ENCODE data around the gene ADARB2. TPM values are rescaled to one million over a fixed set of nuclear protein-coding genes. Genes with fewer than 3 reads are reported as not detected.

ADARB2 gene
- total RNA-seq, 2 donors from 2014 or later, result 8.0 to 12.2 TPM

- WGBS, 2 donors, result 55 to 83% methylated on average over 9 to 18 of the region's 18 CpGs
- DNase-seq, result no peak
- Histone ChIP-seq H3K9me3 (no peaks in the 10 kb centered on the region), H3K4me1 (peaks cover 3% of the 10 kb centered on the region), H3K4me3 (no peak overlapping the region), H3K27me3 (peaks cover 0 to 12% of the 10 kb centered on the region in 2 donors), H3K36me3 (replicated peaks in 1 of 2; ENCODE audit: insufficient read depth in 1 of 2, low read depth in 2 of 2) (no peaks in the 10 kb centered on the region), H3K27ac (no peak overlapping the region)
- no peak for ATAC-seq
- intact Hi-C loops (cut with DNase I), result no loop called here
- TF ChIP-seq POLR2A (IDR thresholded peaks at IDR 0.05) (no peak), CTCF (IDR thresholded peaks at IDR 0.05) (no peak)
These were observed 494.4 kb downstream of the ADARB2 start for GRCh38 chr10:1242975-1243374.

DNA sequence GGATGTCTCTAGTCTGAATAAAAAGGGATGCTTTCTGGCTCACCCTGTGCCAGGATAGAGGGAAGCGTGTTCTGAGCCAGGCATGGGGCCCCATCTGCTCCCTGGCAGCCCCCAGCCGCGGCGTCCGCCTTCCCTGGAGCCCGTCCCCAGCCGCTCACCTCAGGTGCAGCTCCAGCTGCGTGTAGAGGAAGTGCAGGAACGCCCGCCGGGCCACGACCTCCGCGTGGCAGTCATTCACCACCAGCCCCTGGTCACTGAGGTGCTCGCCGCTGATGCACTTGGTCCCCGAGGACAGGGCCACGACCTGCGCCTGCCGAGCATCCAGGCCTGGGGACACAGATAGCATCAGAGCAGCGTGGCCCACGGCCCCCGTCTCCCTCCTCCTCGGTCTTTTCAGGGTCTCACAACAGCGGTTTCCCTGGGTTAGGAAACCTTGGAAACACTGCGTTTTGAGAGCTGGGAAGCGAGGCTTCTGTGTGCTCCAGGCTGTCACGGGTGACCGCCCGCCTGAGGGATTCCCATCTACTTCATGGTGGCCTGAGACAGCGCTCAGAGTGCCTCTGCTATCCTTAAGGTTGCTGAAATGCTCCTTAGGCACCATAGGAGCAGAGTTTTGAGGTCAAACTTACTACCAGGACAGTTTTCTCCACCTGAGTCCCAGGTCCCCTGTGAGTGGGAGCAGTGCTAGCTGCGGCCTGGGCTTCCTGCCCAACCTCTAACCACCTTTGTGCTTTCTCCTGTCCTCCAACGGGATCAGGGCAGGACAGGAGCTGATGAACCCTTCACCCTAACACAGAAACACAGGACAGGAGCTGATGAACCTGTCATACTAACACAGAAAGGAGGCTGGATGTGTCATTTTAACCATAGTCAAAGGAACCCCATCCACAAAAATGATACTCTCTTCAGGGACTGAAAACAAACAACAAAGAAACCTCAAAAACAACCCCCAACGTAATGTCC lies 495.1 kb downstream of the ADARB2 start:
- Histone ChIP-seq H3K27me3 (peaks cover 0 to 12% of the 10 kb centered on the region in 2 donors), H3K36me3 (replicated peaks in 1 of 2; ENCODE audit: insufficient read depth in 1 of 2, low read depth in 2 of 2) (no peaks in the 10 kb centered on the region), H3K4me3 (no peak overlapping the region), H3K27ac (no peak overlapping the region), H3K4me1 (peaks cover 3% of the 10 kb centered on the region), H3K9me3 (no peaks in the 10 kb centered on the region)
- TF ChIP-seq CTCF (IDR thresholded peaks at IDR 0.05), result no peak
- no peak for TF ChIP-seq POLR2A (IDR thresholded peaks at IDR 0.05)
- intact Hi-C loops (cut with DNase I), result no loop called here
- no peak for ATAC-seq
- WGBS, 2 donors, result 65 to 86% methylated on average over 3 to 34 of the region's 34 CpGs
- DNase-seq, result no peak

GRCh38 chr10:1241322-1241890 lies 495.9 kb downstream of the ADARB2 start:
- Histone ChIP-seq H3K27me3 (peaks cover 0 to 12% of the 10 kb centered on the region in 2 donors), H3K4me3 (no peak overlapping the region), H3K36me3 (replicated peaks in 1 of 2; ENCODE audit: insufficient read depth in 1 of 2, low read depth in 2 of 2) (no peaks in the 10 kb centered on the region), H3K9me3 (no peaks in the 10 kb centered on the region), H3K27ac (no peak overlapping the region), H3K4me1 (peaks cover 3% of the 10 kb centered on the region)
- TF ChIP-seq POLR2A (IDR thresholded peaks at IDR 0.05), result no peak
- DNase-seq (no peak), ATAC-seq (no peak)
- intact Hi-C loops (cut with DNase I), result no loop called here
- WGBS, 2 donors, result 74 to 88% methylated on average over 13 to 15 of the region's 16 CpGs

- TF ChIP-seq CTCF (IDR thresholded peaks at IDR 0.05), result no peak
- TF ChIP-seq POLR2A (IDR thresholded peaks at IDR 0.05), result peak in 1 of 3 donors; percentile 26
- peak; percentile 19 to 44 (median 30) for DNase-seq
- Histone ChIP-seq H3K27me3 (peaks cover 0 to 12% of the 10 kb centered on the region in 2 donors), H3K36me3 (replicated peaks in 1 of 2; ENCODE audit: insufficient read depth in 1 of 2, low read depth in 2 of 2) (no peaks in the 10 kb centered on the region), H3K9me3 (no peaks in the 10 kb centered on the region), H3K27ac (peak overlapping the region in 3 of 4 donors; percentile 19 to 72 (median 38)), H3K4me1 (peaks cover 3% of the 10 kb centered on the region), H3K4me3 (no peak overlapping the region)
- ATAC-seq, result peak; percentile 64
- intact Hi-C loops (cut with DNase I), result no loop called here
- WGBS, 2 donors, result 5 to 7% methylated on average over 7 to 8 of the region's 8 CpGs
These were observed 497.0 kb downstream of the ADARB2 start for GRCh38 chr10:1240341-1240775.

DNA sequence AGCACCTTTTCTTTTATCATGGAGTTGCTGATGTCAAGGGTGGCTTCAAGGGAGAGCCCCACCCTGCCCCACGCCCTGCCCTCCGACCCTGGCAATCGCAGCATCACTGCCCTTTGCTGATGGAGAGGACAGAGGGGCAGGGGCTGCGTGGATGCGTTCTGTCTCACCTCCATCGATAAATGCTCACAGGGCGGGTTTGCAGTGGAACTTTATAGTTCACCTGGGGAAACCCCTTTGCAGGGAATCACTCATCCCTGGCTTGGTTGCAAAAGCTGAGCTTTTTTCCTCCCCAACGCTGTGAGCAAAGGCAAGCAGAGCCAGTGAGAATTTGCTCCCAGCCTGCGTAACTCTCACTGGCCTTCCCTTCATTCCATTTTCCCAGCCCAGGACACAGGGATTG lies 504.3 kb downstream of the ADARB2 start:
- 78 to 82% methylated on average over 9 of the region's 9 CpGs for WGBS, 2 donors
- Histone ChIP-seq H3K27me3 (no peaks in the 10 kb centered on the region), H3K9me3 (no peaks in the 10 kb centered on the region), H3K36me3 (replicated peaks in 1 of 2; ENCODE audit: insufficient read depth in 1 of 2, low read depth in 2 of 2) (no peaks in the 10 kb centered on the region), H3K27ac (no peak overlapping the region), H3K4me1 (no peaks in the 10 kb centered on the region), H3K4me3 (no peak overlapping the region)
- ATAC-seq (no peak), DNase-seq (no peak)
- TF ChIP-seq POLR2A (IDR thresholded peaks at IDR 0.05) (no peak), CTCF (IDR thresholded peaks at IDR 0.05) (no peak)
- intact Hi-C loops (cut with DNase I), result no loop called here
